Calu3 (cell line): ENCODE data around the gene TMEM167A. TPM values are rescaled to one million over a fixed set of nuclear protein-coding genes. Genes with fewer than 3 reads are reported as not detected.

Source experiments
- BruUV-seq: library from RNA; stranded (reverse); fragments of 400-500 nt; replicated peaks from 2 replicates; lab custom pipeline; 2021; lab: Mats Ljungman, UMichigan
- CTCF ChIA-PET: fragments of 300-600 bp; sonication (Branson Sonifier 250); formaldehyde crosslinking; loops from one replicate; lab custom pipeline; 2022; ENCODE audit warnings: antibody characterized with exemption; lab: Charles Lee
- DNase-seq: peaks from one replicate; pipeline ENCODE4 v3.0.0; 2022
- H3K27ac Mint-ChIP-seq: one replicate; pipeline ENCODE4 v1.8.0; 2022; ENCODE audit warnings: mixed read lengths; ENCODE audit not compliant: unreplicated experiment
- H3K27me3 Mint-ChIP-seq: one replicate; pipeline ENCODE4 v1.8.0; 2022; ENCODE audit warnings: mixed read lengths; ENCODE audit not compliant: unreplicated experiment
- H3K36me3 Mint-ChIP-seq: one replicate; pipeline ENCODE4 v1.8.0; 2022; ENCODE audit warnings: mild to moderate bottlenecking, moderate library complexity, mixed read lengths; ENCODE audit not compliant: insufficient read depth, unreplicated experiment
- H3K4me1 Mint-ChIP-seq: one replicate; pipeline ENCODE4 v1.8.0; 2022; ENCODE audit warnings: mild to moderate bottlenecking, low read depth, mixed read lengths; ENCODE audit not compliant: unreplicated experiment
- H3K4me3 Mint-ChIP-seq: one replicate; pipeline ENCODE4 v1.8.0; 2022; ENCODE audit warnings: mild to moderate bottlenecking, low read depth, moderate library complexity, mixed read lengths; ENCODE audit not compliant: unreplicated experiment
- H3K9me3 Mint-ChIP-seq: one replicate; pipeline ENCODE4 v1.8.0; 2022; ENCODE audit warnings: low read depth, mixed read lengths; ENCODE audit not compliant: unreplicated experiment
- CTCF ChIP-seq: fragments of 200-600 bp; IDR thresholded peaks from one replicate; pipeline ENCODE4 v1.8.0; 2022; ENCODE audit warnings: antibody characterized with exemption; ENCODE audit not compliant: unreplicated experiment
- intact Hi-C: fragments of 100-400 bp; cut with micrococcal nuclease; formaldehyde crosslinking; loops from one replicate; pipeline ENCODE4 v1.10.0; 2022; ENCODE audit not compliant: unreplicated experiment
- total RNA-seq: library from RNA; stranded (reverse); gene quantifications from 2 replicates; pipeline ENCODE4 v1.2.3, GENCODE V29; 2022

The TMEM167A gene
- total RNA-seq, 1 experiment from 2014 or later = 165 TPM

- CTCF ChIA-PET = no interaction called here
- no peaks in the 10 kb centered on the region for H3K36me3 Mint-ChIP-seq
- intact Hi-C loops = no loop called here
- H3K4me1 Mint-ChIP-seq = no peaks in the 10 kb centered on the region
- H3K27ac Mint-ChIP-seq = no peak overlapping the region
- no peaks in the 10 kb centered on the region for H3K27me3 Mint-ChIP-seq
- BruUV-seq = no TSS peak
- no peaks in the 10 kb centered on the region for H3K9me3 Mint-ChIP-seq
- no peak for TF ChIP-seq CTCF
- H3K4me3 Mint-ChIP-seq = no peak overlapping the region
- DNase-seq = no peak
Measured at GRCh38 chr5:83034036-83034435, 43.2 kb downstream of the TMEM167A start.

- H3K27me3 Mint-ChIP-seq = no peaks in the 10 kb centered on the region
- TF ChIP-seq CTCF = no peak
- H3K9me3 Mint-ChIP-seq = no peaks in the 10 kb centered on the region
- H3K36me3 Mint-ChIP-seq = no peaks in the 10 kb centered on the region
- DNase-seq = no peak
- H3K4me3 Mint-ChIP-seq = no peak overlapping the region
- H3K4me1 Mint-ChIP-seq = no peaks in the 10 kb centered on the region
- CTCF ChIA-PET = no interaction called here
- no peak overlapping the region for H3K27ac Mint-ChIP-seq
- intact Hi-C loops = no loop called here
- no TSS peak for BruUV-seq
Measured at GRCh38 chr5:83031381-83031780, 45.8 kb downstream of the TMEM167A start.

GRCh38 chr5:83029912-83030311, 47.3 kb downstream of the TMEM167A start:
- BruUV-seq = no TSS peak
- DNase-seq = no peak
- Mint-ChIP-seq H3K4me1 (no peaks in the 10 kb centered on the region), H3K27me3 (no peaks in the 10 kb centered on the region), H3K36me3 (no peaks in the 10 kb centered on the region), H3K27ac (no peak overlapping the region), H3K9me3 (no peaks in the 10 kb centered on the region), H3K4me3 (no peak overlapping the region)
- intact Hi-C loops = no loop called here
- CTCF ChIA-PET = interaction anchor here (0.6 to 1.1 kb wide), 2 partner anchors 87 to 488 kb away, joined by 3 to 5 read pairs; no protein-coding TSS in a partner anchor
- TF ChIP-seq CTCF = no peak

- TF ChIP-seq CTCF = no peak
- Mint-ChIP-seq H3K9me3 (no peaks in the 10 kb centered on the region), H3K36me3 (no peaks in the 10 kb centered on the region), H3K27ac (no peak overlapping the region), H3K4me1 (no peaks in the 10 kb centered on the region), H3K4me3 (no peak overlapping the region), H3K27me3 (no peaks in the 10 kb centered on the region)
- no TSS peak for BruUV-seq
- DNase-seq = no peak
- CTCF ChIA-PET = no interaction called here
- intact Hi-C loops = no loop called here
Measured at GRCh38 chr5:83026930-83027687, 50.1 kb downstream of the TMEM167A start.
